ENCODE results near the gene SPOUT1.
A peak's percentile ranks its signal among the peaks of the same experiment; 100 is the strongest.

SPOUT1 gene

GRCh38 chr9:128836509-128837145 is 7.0 kb upstream of the SPOUT1 start:
- DNase-seq (ENCODE audit: low read depth): no peak

GRCh38 chr9:128835246-128836210 is 5.9 kb upstream of the SPOUT1 start:
- no peak for DNase-seq (ENCODE audit: low read depth)

- DNase-seq (ENCODE audit: low read depth): no peak
Measured at GRCh38 chr9:128833696-128834095, 4.1 kb upstream of the SPOUT1 start.

- DNase-seq (ENCODE audit: low read depth): no peak
Measured at GRCh38 chr9:128828719-128829452, 708 bp downstream of the SPOUT1 start.

- no peak for DNase-seq (ENCODE audit: low read depth)
Measured at GRCh38 chr9:128828267-128828666, 1.3 kb downstream of the SPOUT1 start.

- no peak for DNase-seq (ENCODE audit: low read depth)
Measured at GRCh38 chr9:128825923-128826700, 3.5 kb downstream of the SPOUT1 start.

- DNase-seq (ENCODE audit: low read depth): no peak
Measured at GRCh38 chr9:128824911-128825310, 4.7 kb downstream of the SPOUT1 start.

- DNase-seq (ENCODE audit: low read depth): no peak
Measured at GRCh38 chr9:128823903-128824406, 5.6 kb downstream of the SPOUT1 start.

GRCh38 chr9:128823362-128823902 is 6.2 kb downstream of the SPOUT1 start:
- no peak for DNase-seq (ENCODE audit: low read depth)

GRCh38 chr9:128822407-128823042 is 7.1 kb downstream of the SPOUT1 start:
- no peak for DNase-seq (ENCODE audit: low read depth)

GRCh38 chr9:128821584-128822406 is 7.8 kb downstream of the SPOUT1 start:
- DNase-seq (ENCODE audit: low read depth): no peak

GRCh38 chr9:128820665-128821583 is 8.7 kb downstream of the SPOUT1 start:
- no peak for DNase-seq (ENCODE audit: low read depth)

- no peak for DNase-seq (ENCODE audit: low read depth)
Measured at GRCh38 chr9:128819716-128820664, 9.6 kb downstream of the SPOUT1 start.

GRCh38 chr9:128818839-128819715 is 10.5 kb downstream of the SPOUT1 start:
- no peak for DNase-seq (ENCODE audit: low read depth)

- peak; percentile 96 for DNase-seq (ENCODE audit: low read depth)
Measured at GRCh38 chr9:128818099-128818838, 11.3 kb downstream of the SPOUT1 start, which contains the start of gene ENDOG. Gene ENDOG (plus strand): TSS chr9:128818500. CDS start chr9:128818685, 185 bp downstream.

- DNase-seq (ENCODE audit: low read depth): no peak
Measured at GRCh38 chr9:128810873-128811272, 18.7 kb downstream of the SPOUT1 start.
